SU-DHL-6 (cell line): ENCODE data around the gene GDF7.

Source experiments
- H2AFZ ChIP-seq: fragments of 200-600 bp; sonication (generic); 2 replicates; pipeline ENCODE4 v1.6.1; 2014; ENCODE audit warnings: low read depth, mild to moderate bottlenecking, moderate library complexity, mixed read lengths, antibody characterized with exemption, low read length; ENCODE audit not compliant: severe bottlenecking
- H3F3A ChIP-seq: fragments of 200-600 bp; shearing (Covaris generic); 2 replicates; pipeline ENCODE4 v1.6.0; 2016; ENCODE audit warnings: antibody characterized with exemption, mild to moderate bottlenecking; ENCODE audit not compliant: insufficient read depth
- H3K27ac ChIP-seq: fragments of 200-600 bp; sonication (generic); 2 replicates; pipeline ENCODE4 v1.5.1; 2016; ENCODE audit warnings: low read depth, mild to moderate bottlenecking, low read length, moderate library complexity, mixed read lengths
- H3K27me3 ChIP-seq: fragments of 200-600 bp; sonication (generic), shearing (Covaris generic); 2 replicates; pipeline ENCODE4 v1.6.0; 2014; ENCODE audit warnings: mild to moderate bottlenecking, low read length
- H3K36me3 ChIP-seq: fragments of 200-600 bp; sonication (generic); 2 replicates; pipeline ENCODE4 v1.6.1; 2014; ENCODE audit warnings: mild to moderate bottlenecking, low read length, mixed read lengths
- H3K4me2 ChIP-seq: fragments of 300-600, 200-600 bp; shearing (Covaris generic), sonication (generic); 2 replicates; pipeline ENCODE4 v1.6.0; 2014; ENCODE audit warnings: low read length, low read depth, mild to moderate bottlenecking; ENCODE audit not compliant: poor library complexity, severe bottlenecking
- H3K4me3 ChIP-seq: fragments of 200-600 bp; sonication (generic); 2 replicates; pipeline ENCODE4 v1.5.1; 2014; ENCODE audit warnings: antibody characterized with exemption, low read length, mild to moderate bottlenecking, mixed read lengths; ENCODE audit not compliant: insufficient read depth, poor library complexity, severe bottlenecking
- H3K79me2 ChIP-seq: fragments of 200-600 bp; sonication (generic); 2 replicates; pipeline ENCODE4 v1.6.1; 2014; ENCODE audit warnings: mild to moderate bottlenecking, low read length, moderate library complexity; ENCODE audit not compliant: insufficient read depth
- H3K9ac ChIP-seq: fragments of 200-600 bp; sonication (generic); 2 replicates; pipeline ENCODE4 v1.7.0; 2014; ENCODE audit warnings: mild to moderate bottlenecking, low read length
- H3K9me2 ChIP-seq: fragments of 200-600 bp; sonication (generic); replicated peaks from 2 replicates; pipeline ENCODE4 v1.6.1; 2014; ENCODE audit warnings: low read length; ENCODE audit not compliant: insufficient read depth
- H3K9me3 ChIP-seq: fragments of 200-600 bp; sonication (generic); 2 replicates; pipeline ENCODE4 v1.6.1; 2014; ENCODE audit warnings: low read length, mixed read lengths; ENCODE audit not compliant: insufficient read depth
- H4K20me1 ChIP-seq: fragments of 200-600 bp; sonication (generic); 2 replicates; pipeline ENCODE4 v1.6.1; 2014; ENCODE audit warnings: low read depth, mild to moderate bottlenecking, antibody characterized with exemption, low read length, moderate library complexity, mixed read lengths
- EZH2phosphoT487 ChIP-seq: fragments of 200-600 bp; sonication (generic), shearing (Covaris generic); conservative IDR thresholded peaks from 2 replicates; pipeline ENCODE4 v1.6.1; 2018; ENCODE audit warnings: mild to moderate bottlenecking, antibody characterized with exemption, low read length, moderate library complexity, mixed read lengths
- TF ChIP-seq, protein P1 (sequence below): fragments of 200-600 bp; sonication (generic); IDR thresholded peaks from one replicate; pipeline ENCODE4 v1.5.1; 2017; ENCODE audit warnings: antibody characterized with exemption, mild to moderate bottlenecking, low read length, moderate library complexity; ENCODE audit not compliant: insufficient read depth, poor library complexity, severe bottlenecking

GDF7 gene

DNA sequence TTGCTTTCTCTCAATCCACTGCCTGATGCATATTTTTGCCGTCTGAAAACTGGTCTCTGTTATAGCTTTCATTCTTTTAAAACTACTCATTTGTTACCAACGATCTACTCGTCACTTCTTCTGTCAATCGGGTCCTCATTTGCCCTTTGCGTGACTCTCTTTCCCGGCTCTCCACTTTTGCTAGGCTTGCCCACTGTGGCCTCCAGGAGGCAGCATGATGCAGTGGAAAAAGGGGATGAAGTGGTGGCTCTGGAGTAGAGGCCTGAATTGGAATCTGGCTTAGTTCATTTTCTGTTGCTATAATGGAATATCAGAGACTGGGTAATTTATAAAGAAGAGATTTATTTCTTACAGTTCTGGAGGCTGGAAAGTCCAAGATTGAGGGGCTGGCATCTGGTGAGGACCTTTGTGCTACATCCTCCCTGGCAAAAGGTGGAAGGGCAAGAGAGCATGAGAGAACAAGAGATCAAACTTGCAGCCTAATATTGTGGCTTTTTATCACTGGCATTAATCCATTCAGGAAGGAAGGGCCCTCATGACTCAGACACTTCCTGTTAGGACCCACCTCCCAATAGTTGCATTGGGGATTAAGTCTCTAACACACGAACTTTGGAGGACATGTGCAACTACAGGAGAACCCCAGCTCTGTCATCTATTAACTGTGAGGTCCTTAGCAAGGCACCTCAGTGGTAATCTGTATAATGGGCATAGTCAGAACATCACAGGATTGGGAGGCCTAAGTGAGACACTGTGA is 15.4 kb downstream of the GDF7 start:
- no peak for TF ChIP-seq EZH2phosphoT487
- TF ChIP-seq, protein P1, sequence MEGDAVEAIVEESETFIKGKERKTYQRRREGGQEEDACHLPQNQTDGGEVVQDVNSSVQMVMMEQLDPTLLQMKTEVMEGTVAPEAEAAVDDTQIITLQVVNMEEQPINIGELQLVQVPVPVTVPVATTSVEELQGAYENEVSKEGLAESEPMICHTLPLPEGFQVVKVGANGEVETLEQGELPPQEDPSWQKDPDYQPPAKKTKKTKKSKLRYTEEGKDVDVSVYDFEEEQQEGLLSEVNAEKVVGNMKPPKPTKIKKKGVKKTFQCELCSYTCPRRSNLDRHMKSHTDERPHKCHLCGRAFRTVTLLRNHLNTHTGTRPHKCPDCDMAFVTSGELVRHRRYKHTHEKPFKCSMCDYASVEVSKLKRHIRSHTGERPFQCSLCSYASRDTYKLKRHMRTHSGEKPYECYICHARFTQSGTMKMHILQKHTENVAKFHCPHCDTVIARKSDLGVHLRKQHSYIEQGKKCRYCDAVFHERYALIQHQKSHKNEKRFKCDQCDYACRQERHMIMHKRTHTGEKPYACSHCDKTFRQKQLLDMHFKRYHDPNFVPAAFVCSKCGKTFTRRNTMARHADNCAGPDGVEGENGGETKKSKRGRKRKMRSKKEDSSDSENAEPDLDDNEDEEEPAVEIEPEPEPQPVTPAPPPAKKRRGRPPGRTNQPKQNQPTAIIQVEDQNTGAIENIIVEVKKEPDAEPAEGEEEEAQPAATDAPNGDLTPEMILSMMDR: no peak
- no peak overlapping the region for H3K27ac ChIP-seq
- H2AFZ ChIP-seq: no peak overlapping the region
- no peaks in the 10 kb centered on the region for H3K9me2 ChIP-seq
- H3K4me3 ChIP-seq: no peak overlapping the region
- no peaks in the 10 kb centered on the region for H3K27me3 ChIP-seq
- H3K36me3 ChIP-seq: no peaks in the 10 kb centered on the region
- H4K20me1 ChIP-seq: no peaks in the 10 kb centered on the region
- no peak overlapping the region for H3K9ac ChIP-seq
- no peak overlapping the region for H3K4me2 ChIP-seq
- H3F3A ChIP-seq: peaks cover 4% of the 10 kb centered on the region
- no peaks in the 10 kb centered on the region for H3K9me3 ChIP-seq
- H3K79me2 ChIP-seq: no peaks in the 10 kb centered on the region

DNA sequence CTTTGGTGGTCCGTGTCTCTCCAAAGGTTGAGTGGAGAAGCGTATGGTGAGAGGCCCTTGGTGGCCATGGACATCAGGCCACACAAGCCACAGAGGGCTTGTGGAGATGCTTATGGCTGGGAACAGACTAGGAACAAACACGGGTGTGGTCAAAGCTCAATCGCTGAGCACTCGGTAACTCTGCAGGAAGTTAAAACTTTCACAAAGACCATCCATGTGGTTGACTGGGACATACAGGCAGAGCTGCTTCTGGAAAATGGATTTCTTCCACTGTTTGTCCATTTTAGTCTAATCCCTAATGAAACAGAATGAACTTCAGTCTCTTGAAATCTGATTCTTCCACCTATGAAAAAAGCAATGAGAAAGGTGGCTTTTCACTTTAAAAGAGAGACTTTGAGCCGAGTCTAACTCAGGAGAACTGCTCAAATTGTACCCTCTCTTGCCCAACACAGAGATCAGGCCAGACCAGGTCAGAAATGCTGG is 17.7 kb downstream of the GDF7 start:
- no peak overlapping the region for H3K9ac ChIP-seq
- no peaks in the 10 kb centered on the region for H3K27me3 ChIP-seq
- TF ChIP-seq, protein P1: no peak
- TF ChIP-seq EZH2phosphoT487: no peak
- H2AFZ ChIP-seq: no peak overlapping the region
- H3K4me3 ChIP-seq: no peak overlapping the region
- H4K20me1 ChIP-seq: no peaks in the 10 kb centered on the region
- H3K36me3 ChIP-seq: no peaks in the 10 kb centered on the region
- H3K9me3 ChIP-seq: no peaks in the 10 kb centered on the region
- no peak overlapping the region for H3K27ac ChIP-seq
- no peaks in the 10 kb centered on the region for H3K9me2 ChIP-seq
- no peaks in the 10 kb centered on the region for H3K79me2 ChIP-seq
- H3F3A ChIP-seq: no peaks in the 10 kb centered on the region
- no peak overlapping the region for H3K4me2 ChIP-seq

DNA sequence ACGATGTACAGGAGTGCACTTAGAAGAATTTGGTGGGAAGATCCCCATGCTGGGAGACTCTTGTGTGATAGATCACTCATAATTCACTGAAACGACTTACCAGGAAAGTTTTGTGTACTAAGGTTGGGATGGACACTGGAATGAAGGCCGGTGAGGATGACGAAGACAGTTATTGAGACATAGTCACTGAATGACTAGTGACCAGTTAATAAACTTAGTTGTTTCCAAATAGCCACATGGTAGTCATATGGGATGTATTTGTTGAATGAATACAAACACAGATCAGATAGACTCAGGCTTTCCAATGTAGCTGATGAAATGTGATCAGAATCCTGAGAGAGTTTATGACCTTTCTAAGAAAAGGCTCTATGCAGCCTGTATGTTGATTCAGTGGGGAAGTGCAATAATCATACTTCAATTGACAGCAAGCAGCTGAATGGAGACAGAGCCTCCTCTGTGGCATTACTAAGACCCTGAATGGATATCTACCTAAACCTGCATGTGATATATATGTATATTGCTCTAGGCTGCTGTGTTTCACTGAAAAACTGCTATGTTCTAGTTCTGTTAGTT is 20.4 kb downstream of the GDF7 start:
- Histone ChIP-seq H3K4me3 (no peak overlapping the region), H3K4me2 (no peak overlapping the region), H4K20me1 (no peaks in the 10 kb centered on the region), H2AFZ (no peak overlapping the region), H3K9me2 (no peaks in the 10 kb centered on the region), H3K9me3 (no peaks in the 10 kb centered on the region), H3K79me2 (no peaks in the 10 kb centered on the region; the same call in 1 of the 2 replicates), H3K27ac (no peak overlapping the region), H3K36me3 (no peaks in the 10 kb centered on the region), H3F3A (no peaks in the 10 kb centered on the region), H3K27me3 (no peaks in the 10 kb centered on the region), H3K9ac (no peak overlapping the region)
- TF ChIP-seq EZH2phosphoT487: no peak
- TF ChIP-seq, protein P1: no peak
